Calu3 (cell line): ENCODE measurements around the gene STX2. TPM values are rescaled to one million over a fixed set of nuclear protein-coding genes. Genes with fewer than 3 reads are reported as not detected.

Experiments
- BruUV-seq: library from RNA; stranded (reverse); fragments of 400-500 nt; replicated peaks from 2 replicates; lab custom pipeline; 2021; lab: Mats Ljungman, UMichigan
- CTCF ChIA-PET: fragments of 300-600 bp; sonication (Branson Sonifier 250); formaldehyde crosslinking; loops from one replicate; lab custom pipeline; 2022; ENCODE audit warnings: antibody characterized with exemption; lab: Charles Lee
- DNase-seq: peaks from one replicate; pipeline ENCODE4 v3.0.0; 2022
- H3K27ac Mint-ChIP-seq: one replicate; pipeline ENCODE4 v1.8.0; 2022; ENCODE audit warnings: mixed read lengths; ENCODE audit not compliant: unreplicated experiment
- H3K27me3 Mint-ChIP-seq: one replicate; pipeline ENCODE4 v1.8.0; 2022; ENCODE audit warnings: mixed read lengths; ENCODE audit not compliant: unreplicated experiment
- H3K36me3 Mint-ChIP-seq: one replicate; pipeline ENCODE4 v1.8.0; 2022; ENCODE audit warnings: mild to moderate bottlenecking, moderate library complexity, mixed read lengths; ENCODE audit not compliant: insufficient read depth, unreplicated experiment
- H3K4me1 Mint-ChIP-seq: one replicate; pipeline ENCODE4 v1.8.0; 2022; ENCODE audit warnings: mild to moderate bottlenecking, low read depth, mixed read lengths; ENCODE audit not compliant: unreplicated experiment
- H3K4me3 Mint-ChIP-seq: one replicate; pipeline ENCODE4 v1.8.0; 2022; ENCODE audit warnings: mild to moderate bottlenecking, low read depth, moderate library complexity, mixed read lengths; ENCODE audit not compliant: unreplicated experiment
- H3K9me3 Mint-ChIP-seq: one replicate; pipeline ENCODE4 v1.8.0; 2022; ENCODE audit warnings: low read depth, mixed read lengths; ENCODE audit not compliant: unreplicated experiment
- intact Hi-C: fragments of 100-400 bp; cut with micrococcal nuclease; formaldehyde crosslinking; loops from one replicate; pipeline ENCODE4 v1.10.0; 2022; ENCODE audit not compliant: unreplicated experiment
- total RNA-seq: library from RNA; stranded (reverse); gene quantifications from 2 replicates; pipeline ENCODE4 v1.2.3, GENCODE V29; 2022
- TF ChIP-seq, protein P1 (sequence below): fragments of 200-600 bp; IDR thresholded peaks from one replicate; pipeline ENCODE4 v1.8.0; 2022; ENCODE audit warnings: antibody characterized with exemption; ENCODE audit not compliant: unreplicated experiment

Gene STX2
- total RNA-seq, 1 experiment from 2014 or later, result 26.7 TPM

- no peak overlapping the region for H3K27ac Mint-ChIP-seq
- no peaks in the 10 kb centered on the region for H3K9me3 Mint-ChIP-seq
- TF ChIP-seq, protein P1, sequence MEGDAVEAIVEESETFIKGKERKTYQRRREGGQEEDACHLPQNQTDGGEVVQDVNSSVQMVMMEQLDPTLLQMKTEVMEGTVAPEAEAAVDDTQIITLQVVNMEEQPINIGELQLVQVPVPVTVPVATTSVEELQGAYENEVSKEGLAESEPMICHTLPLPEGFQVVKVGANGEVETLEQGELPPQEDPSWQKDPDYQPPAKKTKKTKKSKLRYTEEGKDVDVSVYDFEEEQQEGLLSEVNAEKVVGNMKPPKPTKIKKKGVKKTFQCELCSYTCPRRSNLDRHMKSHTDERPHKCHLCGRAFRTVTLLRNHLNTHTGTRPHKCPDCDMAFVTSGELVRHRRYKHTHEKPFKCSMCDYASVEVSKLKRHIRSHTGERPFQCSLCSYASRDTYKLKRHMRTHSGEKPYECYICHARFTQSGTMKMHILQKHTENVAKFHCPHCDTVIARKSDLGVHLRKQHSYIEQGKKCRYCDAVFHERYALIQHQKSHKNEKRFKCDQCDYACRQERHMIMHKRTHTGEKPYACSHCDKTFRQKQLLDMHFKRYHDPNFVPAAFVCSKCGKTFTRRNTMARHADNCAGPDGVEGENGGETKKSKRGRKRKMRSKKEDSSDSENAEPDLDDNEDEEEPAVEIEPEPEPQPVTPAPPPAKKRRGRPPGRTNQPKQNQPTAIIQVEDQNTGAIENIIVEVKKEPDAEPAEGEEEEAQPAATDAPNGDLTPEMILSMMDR, result no peak
- intact Hi-C loops, result no loop called here
- no TSS peak for BruUV-seq
- CTCF ChIA-PET, result interaction anchor here (0.8 kb wide), 1 partner anchor 39 kb away, joined by 3 read pairs; no protein-coding TSS in a partner anchor
- peaks cover 38% of the 10 kb centered on the region for H3K4me1 Mint-ChIP-seq
- no peak for DNase-seq
- H3K36me3 Mint-ChIP-seq, result peaks cover 7% of the 10 kb centered on the region
- no peaks in the 10 kb centered on the region for H3K27me3 Mint-ChIP-seq
- no peak overlapping the region for H3K4me3 Mint-ChIP-seq
Observed at GRCh38 chr12:130831246-130831645, 7.8 kb downstream of the STX2 start.

DNA sequence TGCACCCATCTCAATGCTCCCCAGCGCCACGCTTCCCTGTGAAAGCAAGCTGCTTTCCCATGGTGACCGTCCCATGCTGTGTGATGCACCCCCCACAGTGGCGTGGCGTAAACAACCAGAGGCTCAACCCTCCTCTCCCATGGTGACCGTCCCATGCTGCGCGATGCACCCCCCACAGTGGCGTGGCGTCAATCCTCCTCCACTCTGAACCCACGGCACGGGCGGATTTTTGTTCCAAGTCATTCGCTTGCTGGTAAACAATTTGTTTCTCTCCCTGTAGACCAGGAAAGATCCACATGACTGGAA is 8.9 kb downstream of the STX2 start:
- peaks cover 38% of the 10 kb centered on the region for H3K4me1 Mint-ChIP-seq
- H3K4me3 Mint-ChIP-seq, result no peak overlapping the region
- CTCF ChIA-PET, result no interaction called here
- H3K9me3 Mint-ChIP-seq, result no peaks in the 10 kb centered on the region
- TF ChIP-seq, protein P1, result no peak
- H3K27ac Mint-ChIP-seq, result no peak overlapping the region
- no peak for DNase-seq
- no TSS peak for BruUV-seq
- no peaks in the 10 kb centered on the region for H3K27me3 Mint-ChIP-seq
- peaks cover 7% of the 10 kb centered on the region for H3K36me3 Mint-ChIP-seq
- intact Hi-C loops, result no loop called here

DNA sequence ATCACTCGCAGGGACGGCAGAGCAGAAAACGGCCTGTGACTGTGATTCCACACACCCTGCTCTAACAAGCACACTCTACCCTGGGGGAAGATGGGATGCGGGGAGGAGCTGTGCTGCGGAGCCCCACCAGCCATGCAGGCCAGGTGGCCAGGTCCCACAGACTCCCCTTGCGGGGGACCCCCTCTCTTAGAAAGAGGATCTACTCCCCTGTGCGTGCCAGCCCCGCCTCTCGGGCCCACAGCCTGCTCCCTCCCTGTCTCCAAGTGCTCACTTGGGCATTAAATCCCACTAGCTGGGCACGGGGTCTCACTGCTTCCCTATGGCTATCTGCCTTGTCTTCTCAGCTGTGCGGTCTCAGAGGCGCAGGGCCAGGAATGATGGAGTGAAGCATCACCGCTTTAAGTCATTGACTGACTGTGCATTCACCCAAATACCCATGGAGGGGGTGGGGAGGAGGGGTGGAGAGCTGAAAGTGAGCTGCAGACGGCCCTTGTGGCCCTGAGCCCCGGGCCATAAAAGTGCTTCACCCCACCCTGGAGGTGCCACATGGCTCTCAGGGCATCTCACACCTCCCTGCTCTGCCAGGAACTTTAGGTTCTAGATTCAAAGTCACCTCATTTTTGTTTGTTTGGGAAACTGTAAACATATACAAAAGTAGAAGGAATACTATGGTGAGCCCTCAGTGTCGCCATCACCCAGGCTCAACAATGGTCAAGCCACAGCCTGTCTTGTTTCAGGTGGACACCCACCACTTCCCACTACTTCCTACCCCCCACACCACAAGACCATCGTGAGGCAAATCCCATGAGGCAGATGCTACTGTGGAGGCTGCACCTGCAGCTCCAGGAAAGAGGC is 9.4 kb downstream of the STX2 start:
- intact Hi-C loops, result no loop called here
- H3K36me3 Mint-ChIP-seq, result peaks cover 7% of the 10 kb centered on the region
- no peak overlapping the region for H3K27ac Mint-ChIP-seq
- DNase-seq, result no peak
- BruUV-seq, result no TSS peak
- no peaks in the 10 kb centered on the region for H3K27me3 Mint-ChIP-seq
- CTCF ChIA-PET, result no interaction called here
- peaks cover 38% of the 10 kb centered on the region for H3K4me1 Mint-ChIP-seq
- H3K9me3 Mint-ChIP-seq, result no peaks in the 10 kb centered on the region
- H3K4me3 Mint-ChIP-seq, result no peak overlapping the region
- TF ChIP-seq, protein P1, result no peak

DNA sequence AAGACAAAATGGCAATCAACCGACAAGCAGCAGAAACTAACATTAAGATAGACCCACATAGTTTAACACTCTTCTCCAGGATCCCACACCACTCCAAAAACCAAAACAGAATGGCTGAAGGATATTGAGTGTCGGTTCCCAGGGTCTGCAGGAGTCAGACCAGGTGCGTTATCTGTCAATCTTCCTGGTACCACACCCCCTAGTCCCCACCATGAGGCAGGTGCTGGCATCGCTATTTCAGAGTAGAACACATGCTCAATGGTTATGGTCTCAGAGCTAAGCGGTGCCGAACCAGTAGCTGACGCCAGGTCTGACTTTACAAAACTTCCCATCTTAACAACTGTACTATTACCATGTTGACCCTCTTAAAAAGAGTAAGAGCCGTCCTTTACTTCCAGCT is 10.2 kb downstream of the STX2 start:
- intact Hi-C loops, result no loop called here
- H3K4me3 Mint-ChIP-seq, result no peak overlapping the region
- no peaks in the 10 kb centered on the region for H3K9me3 Mint-ChIP-seq
- H3K27me3 Mint-ChIP-seq, result no peaks in the 10 kb centered on the region
- no peak for DNase-seq
- H3K4me1 Mint-ChIP-seq, result peaks cover 37% of the 10 kb centered on the region
- TF ChIP-seq, protein P1, result no peak
- CTCF ChIA-PET, result interaction anchor here (0.6 to 0.7 kb wide), 2 partner anchors 89 to 488 kb away, joined by 4 read pairs; no protein-coding TSS in a partner anchor
- no peak overlapping the region for H3K27ac Mint-ChIP-seq
- BruUV-seq, result no TSS peak
- peaks cover 4% of the 10 kb centered on the region for H3K36me3 Mint-ChIP-seq
